Measurements from ENCODE around the gene CDC27.
"Not testable (repeated sequence)": the region's sequence is repeated elsewhere in the genome, so short reads cannot be mapped to it uniquely, and the experiment has no call there.

Gene CDC27

DNA sequence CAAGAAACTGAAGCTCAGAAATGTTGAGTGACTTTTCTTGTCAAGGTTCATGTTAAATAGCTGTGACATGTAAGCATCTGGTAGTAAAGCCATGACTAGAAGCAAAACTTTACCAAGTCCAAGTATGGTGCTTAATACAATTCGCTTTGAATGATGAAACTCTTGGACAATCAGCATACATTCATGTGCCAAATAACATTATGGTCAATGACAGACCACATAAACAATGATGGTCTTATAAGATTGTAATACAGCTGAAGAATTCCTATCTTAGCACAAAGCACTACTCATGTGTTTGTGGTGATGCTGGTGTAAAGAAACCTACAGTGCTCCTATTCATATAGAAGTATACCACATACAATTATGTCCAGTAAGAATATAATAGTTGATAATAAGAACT lies 112.9 kb downstream of the CDC27 start:
- TF ChIP-seq SPI1 (IDR thresholded peaks at IDR 0.05; ENCODE audit: borderline replicate concordance, low read depth) (no peak), POLR2AphosphoS5 (IDR thresholded peaks at IDR 0.05; ENCODE audit: low read depth) (no peak), GABPA (IDR thresholded peaks at IDR 0.05; ENCODE audit: low read depth) (no peak)
- TF ChIP-seq, protein P1, sequence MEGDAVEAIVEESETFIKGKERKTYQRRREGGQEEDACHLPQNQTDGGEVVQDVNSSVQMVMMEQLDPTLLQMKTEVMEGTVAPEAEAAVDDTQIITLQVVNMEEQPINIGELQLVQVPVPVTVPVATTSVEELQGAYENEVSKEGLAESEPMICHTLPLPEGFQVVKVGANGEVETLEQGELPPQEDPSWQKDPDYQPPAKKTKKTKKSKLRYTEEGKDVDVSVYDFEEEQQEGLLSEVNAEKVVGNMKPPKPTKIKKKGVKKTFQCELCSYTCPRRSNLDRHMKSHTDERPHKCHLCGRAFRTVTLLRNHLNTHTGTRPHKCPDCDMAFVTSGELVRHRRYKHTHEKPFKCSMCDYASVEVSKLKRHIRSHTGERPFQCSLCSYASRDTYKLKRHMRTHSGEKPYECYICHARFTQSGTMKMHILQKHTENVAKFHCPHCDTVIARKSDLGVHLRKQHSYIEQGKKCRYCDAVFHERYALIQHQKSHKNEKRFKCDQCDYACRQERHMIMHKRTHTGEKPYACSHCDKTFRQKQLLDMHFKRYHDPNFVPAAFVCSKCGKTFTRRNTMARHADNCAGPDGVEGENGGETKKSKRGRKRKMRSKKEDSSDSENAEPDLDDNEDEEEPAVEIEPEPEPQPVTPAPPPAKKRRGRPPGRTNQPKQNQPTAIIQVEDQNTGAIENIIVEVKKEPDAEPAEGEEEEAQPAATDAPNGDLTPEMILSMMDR (IDR thresholded peaks at IDR 0.05; ENCODE audit: insufficient read depth, low read length) = no peak
- TF ChIP-seq, protein P2, sequence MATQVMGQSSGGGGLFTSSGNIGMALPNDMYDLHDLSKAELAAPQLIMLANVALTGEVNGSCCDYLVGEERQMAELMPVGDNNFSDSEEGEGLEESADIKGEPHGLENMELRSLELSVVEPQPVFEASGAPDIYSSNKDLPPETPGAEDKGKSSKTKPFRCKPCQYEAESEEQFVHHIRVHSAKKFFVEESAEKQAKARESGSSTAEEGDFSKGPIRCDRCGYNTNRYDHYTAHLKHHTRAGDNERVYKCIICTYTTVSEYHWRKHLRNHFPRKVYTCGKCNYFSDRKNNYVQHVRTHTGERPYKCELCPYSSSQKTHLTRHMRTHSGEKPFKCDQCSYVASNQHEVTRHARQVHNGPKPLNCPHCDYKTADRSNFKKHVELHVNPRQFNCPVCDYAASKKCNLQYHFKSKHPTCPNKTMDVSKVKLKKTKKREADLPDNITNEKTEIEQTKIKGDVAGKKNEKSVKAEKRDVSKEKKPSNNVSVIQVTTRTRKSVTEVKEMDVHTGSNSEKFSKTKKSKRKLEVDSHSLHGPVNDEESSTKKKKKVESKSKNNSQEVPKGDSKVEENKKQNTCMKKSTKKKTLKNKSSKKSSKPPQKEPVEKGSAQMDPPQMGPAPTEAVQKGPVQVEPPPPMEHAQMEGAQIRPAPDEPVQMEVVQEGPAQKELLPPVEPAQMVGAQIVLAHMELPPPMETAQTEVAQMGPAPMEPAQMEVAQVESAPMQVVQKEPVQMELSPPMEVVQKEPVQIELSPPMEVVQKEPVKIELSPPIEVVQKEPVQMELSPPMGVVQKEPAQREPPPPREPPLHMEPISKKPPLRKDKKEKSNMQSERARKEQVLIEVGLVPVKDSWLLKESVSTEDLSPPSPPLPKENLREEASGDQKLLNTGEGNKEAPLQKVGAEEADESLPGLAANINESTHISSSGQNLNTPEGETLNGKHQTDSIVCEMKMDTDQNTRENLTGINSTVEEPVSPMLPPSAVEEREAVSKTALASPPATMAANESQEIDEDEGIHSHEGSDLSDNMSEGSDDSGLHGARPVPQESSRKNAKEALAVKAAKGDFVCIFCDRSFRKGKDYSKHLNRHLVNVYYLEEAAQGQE (IDR thresholded peaks at IDR 0.05; ENCODE audit: insufficient replicate concordance, low read depth) = no peak
- Histone ChIP-seq H3K4me3 (replicated peaks; ENCODE audit: insufficient read depth, low read length) (no peak overlapping the region), H3K27me3 (ENCODE audit: insufficient read depth, poor library complexity, severe bottlenecking) (no peaks in the 10 kb centered on the region), H3K27ac (replicated peaks) (no peak overlapping the region)
- DNase-seq (ENCODE audit: low read depth in 1 of 2, low spot score in 1 of 2) = no peak

DNA sequence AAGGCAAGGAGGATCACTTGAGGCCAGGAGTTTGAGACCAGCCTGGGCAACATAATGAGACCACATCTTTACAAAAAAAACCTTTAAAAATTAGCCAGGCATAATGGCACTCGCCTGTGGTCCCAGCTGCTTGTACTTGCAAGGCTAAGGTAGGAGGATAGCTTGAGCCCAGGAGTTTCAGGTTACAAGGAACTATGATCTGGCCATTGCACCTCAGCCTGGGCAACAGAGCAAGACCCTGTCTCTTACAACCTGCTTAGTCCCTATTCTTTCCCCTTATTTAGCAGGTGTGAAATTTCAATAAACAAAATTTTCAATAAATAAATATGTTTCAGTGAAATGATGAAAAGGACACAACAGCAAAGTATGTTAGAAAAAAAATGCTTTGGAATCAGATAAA lies 114.7 kb downstream of the CDC27 start:
- H3K27ac ChIP-seq (replicated peaks); H3K4me3 ChIP-seq (replicated peaks; ENCODE audit: insufficient read depth, low read length); H3K27me3 ChIP-seq (ENCODE audit: insufficient read depth, poor library complexity, severe bottlenecking); DNase-seq (ENCODE audit: low read depth in 1 of 2, low spot score in 1 of 2): not testable (repeated sequence)

DNA sequence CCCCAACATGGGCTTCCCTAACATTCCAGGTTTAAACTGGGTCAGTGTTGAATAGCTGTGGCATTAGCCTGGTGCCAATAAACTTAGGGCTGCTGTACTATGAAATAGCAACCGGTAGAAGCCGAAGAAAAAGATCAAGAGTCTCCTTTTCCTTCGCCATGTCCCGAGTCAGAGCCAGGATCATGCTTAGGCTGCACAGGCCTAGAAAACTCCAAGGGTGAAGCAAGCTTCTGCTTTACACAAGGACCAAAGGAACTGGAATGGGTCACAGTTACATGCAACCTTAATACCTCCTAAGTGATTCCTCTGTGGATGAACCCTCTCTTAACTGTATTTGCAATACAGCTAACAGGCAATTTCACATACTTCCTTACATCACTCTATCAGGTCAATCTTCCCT lies 115.5 kb downstream of the CDC27 start:
- H3K4me3 ChIP-seq (replicated peaks; ENCODE audit: insufficient read depth, low read length); H3K27ac ChIP-seq (replicated peaks); DNase-seq (ENCODE audit: low read depth in 1 of 2, low spot score in 1 of 2): not testable (repeated sequence)

DNA sequence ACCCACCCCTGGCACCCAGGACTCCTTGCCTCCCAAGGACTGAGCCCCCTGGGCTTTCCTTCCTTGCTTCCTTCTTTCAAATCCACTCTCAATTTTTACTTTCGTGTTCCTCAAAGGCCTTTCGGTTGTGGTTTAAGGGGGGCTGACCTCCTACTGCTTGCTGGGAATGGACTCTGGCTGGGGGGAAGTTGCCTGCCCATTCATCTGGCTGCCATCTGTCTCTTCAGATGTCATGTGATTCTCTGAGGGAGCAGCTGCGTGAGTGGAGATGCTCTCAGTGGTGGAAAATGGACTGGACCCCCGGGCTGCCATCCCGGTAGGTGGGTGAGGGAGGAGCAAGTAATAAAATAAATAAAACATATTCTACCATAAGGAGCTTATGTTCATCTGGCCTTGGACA lies 116.2 kb downstream of the CDC27 start:
- TF ChIP-seq, protein P1 (IDR thresholded peaks at IDR 0.05; ENCODE audit: insufficient read depth, low read length) = no peak
- peak; percentile 40; the same call in 1 of the 2 replicates for TF ChIP-seq SPI1 (IDR thresholded peaks at IDR 0.05; ENCODE audit: borderline replicate concordance, low read depth)
- no peak overlapping the region for H3K4me3 ChIP-seq (replicated peaks; ENCODE audit: insufficient read depth, low read length)
- no peaks in the 10 kb centered on the region for H3K27me3 ChIP-seq (ENCODE audit: insufficient read depth, poor library complexity, severe bottlenecking)
- peak; percentile 53 to 57 for DNase-seq (ENCODE audit: low read depth in 1 of 2, low spot score in 1 of 2)
- no peak overlapping the region for H3K27ac ChIP-seq (replicated peaks)

More for the DNA sequence above, 115.5 kb downstream of the CDC27 start:
- not testable (repeated sequence) for H3K27me3 ChIP-seq (ENCODE audit: insufficient read depth, poor library complexity, severe bottlenecking)

DNA sequence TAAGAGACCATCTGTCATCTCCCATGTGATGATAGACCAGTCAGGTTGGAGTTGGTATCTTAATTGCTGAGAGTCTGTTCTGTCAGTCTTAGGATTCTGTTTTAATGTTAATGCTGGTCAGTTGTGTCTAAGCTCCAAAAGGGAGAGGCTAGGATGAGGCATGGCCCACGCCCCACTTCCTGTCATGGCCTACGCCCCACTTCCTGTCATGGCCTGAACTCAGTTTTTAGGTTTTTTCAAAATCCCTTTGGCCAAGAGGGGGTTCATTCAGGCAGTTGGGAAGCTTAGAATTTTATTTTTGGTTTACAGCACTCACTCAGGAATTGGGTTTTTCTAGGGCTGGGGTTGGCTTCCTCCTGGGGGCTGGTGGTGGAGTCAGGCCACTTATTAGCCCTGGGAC lies 117.9 kb downstream of the CDC27 start:
- not testable (repeated sequence) for H3K27me3 ChIP-seq (ENCODE audit: insufficient read depth, poor library complexity, severe bottlenecking); DNase-seq (ENCODE audit: low read depth in 1 of 2, low spot score in 1 of 2); H3K4me3 ChIP-seq (replicated peaks; ENCODE audit: insufficient read depth, low read length)
- H3K27ac ChIP-seq (replicated peaks) = peak overlapping the region; percentile 51

DNA sequence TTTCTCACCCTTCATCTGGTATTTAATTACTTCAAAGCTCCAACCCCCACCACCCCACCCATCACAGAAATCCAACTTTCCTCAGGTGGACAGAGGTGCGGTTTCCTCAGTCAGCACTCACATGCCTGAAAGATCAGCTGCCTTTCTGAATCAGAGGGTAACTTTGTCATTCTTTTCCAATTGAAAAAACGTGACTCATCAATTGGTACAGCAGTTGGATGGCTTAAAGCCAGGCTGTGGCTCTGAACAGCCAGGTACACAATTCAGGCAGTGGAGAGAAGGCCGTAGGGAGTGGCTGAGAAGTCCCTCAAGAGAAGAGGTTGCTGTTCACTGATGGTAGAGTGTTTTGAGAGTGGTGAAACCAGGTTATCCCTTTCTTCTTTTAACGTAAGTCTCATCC lies 118.8 kb downstream of the CDC27 start:
- DNase-seq (ENCODE audit: low read depth in 1 of 2, low spot score in 1 of 2); H3K27ac ChIP-seq (replicated peaks); H3K27me3 ChIP-seq (ENCODE audit: insufficient read depth, poor library complexity, severe bottlenecking); H3K4me3 ChIP-seq (replicated peaks; ENCODE audit: insufficient read depth, low read length): not testable (repeated sequence)
